GM12891 (cell line): ENCODE results near the gene FMN1.

Experiments used
- POLR2A ChIP-seq: IDR thresholded peaks from 2 replicates; pipeline ENCODE4 v1.6.1; 2011; ENCODE audit warnings: low read depth, low read length, control low read depth
- POLR2AphosphoS5 ChIP-seq: IDR thresholded peaks from 2 replicates; pipeline ENCODE4 v1.6.1; 2011; ENCODE audit warnings: low read depth, low read length, control low read depth
- POU2F2 ChIP-seq: IDR thresholded peaks from 2 replicates; pipeline ENCODE4 v1.6.1; 2011; ENCODE audit warnings: low read depth, mild to moderate bottlenecking, control low read depth, low read length, moderate library complexity
- SPI1 ChIP-seq: IDR thresholded peaks from 2 replicates; pipeline ENCODE4 v1.6.1; 2011; ENCODE audit warnings: low read depth, low read length, control low read depth
- TAF1 ChIP-seq: IDR thresholded peaks from 2 replicates; pipeline ENCODE4 v1.6.1; 2011; ENCODE audit warnings: low read depth, low read length, control low read depth

DNA sequence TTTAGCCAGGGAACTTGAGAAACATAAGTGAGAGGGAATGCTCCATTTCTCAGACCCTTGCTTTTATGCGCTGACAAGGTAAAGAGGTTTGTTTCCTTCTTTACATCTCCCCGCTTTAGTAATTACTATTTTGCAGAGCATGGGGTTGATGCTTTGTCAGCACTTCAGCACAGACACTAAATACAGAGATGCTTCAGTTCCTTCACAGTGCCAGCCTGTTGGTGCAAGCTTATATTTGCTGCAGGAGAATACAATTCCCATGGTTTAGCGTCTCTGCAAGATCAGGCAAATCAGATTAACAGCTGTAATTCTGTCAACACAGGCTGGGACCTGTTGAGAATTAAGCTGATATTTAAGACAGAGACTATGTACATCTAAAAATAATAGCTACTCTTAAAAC lies 2.9 kb downstream of the FMN1 start:
- no peak for TF ChIP-seq POLR2A
- TF ChIP-seq POU2F2: no peak
- TF ChIP-seq POLR2AphosphoS5: no peak
- no peak for TF ChIP-seq SPI1
- TF ChIP-seq TAF1: no peak
